ENCODE measurements around the gene MSTO1. TPM values are rescaled to one million over a fixed set of nuclear protein-coding genes. Genes with fewer than 3 reads are reported as not detected.
"Not testable (repeated sequence)": the region's sequence is repeated elsewhere in the genome, so short reads cannot be mapped to it uniquely, and the experiment has no call there.

The MSTO1 gene
- total RNA-seq, 2 donors from 2014 or later, result 13.7 to 17.7 TPM

- no peak for TF ChIP-seq CTCF (IDR thresholded peaks at IDR 0.05)
- no peak for TF ChIP-seq POLR2A (IDR thresholded peaks at IDR 0.05)
- no peak for TF ChIP-seq POLR2AphosphoS5 (IDR thresholded peaks at IDR 0.05)
- DNase-seq (ENCODE audit: low spot score), result no peak
- intact Hi-C loops (cut with DNase I), result no loop called here
- H3K36me3 ChIP-seq, result no peaks in the 10 kb centered on the region
- H3K9me3 ChIP-seq, result no peaks in the 10 kb centered on the region
- H3K4me3 ChIP-seq, result no peak overlapping the region
- no peak overlapping the region for H3K27ac ChIP-seq
- H3K27me3 ChIP-seq (replicated peaks; ENCODE audit: insufficient read depth), result no peaks in the 10 kb centered on the region
- H3K4me1 ChIP-seq (replicated peaks), result no peaks in the 10 kb centered on the region
Observed at GRCh38 chr1:155649676-155650075, 39.7 kb downstream of the MSTO1 start.

- intact Hi-C loops (cut with DNase I), result no loop called here
- TF ChIP-seq POLR2AphosphoS5 (IDR thresholded peaks at IDR 0.05), result no peak
- no peak for TF ChIP-seq POLR2A (IDR thresholded peaks at IDR 0.05)
- TF ChIP-seq CTCF (IDR thresholded peaks at IDR 0.05), result no peak
Observed at GRCh38 chr1:155650231-155650757, 40.3 kb downstream of the MSTO1 start.

GRCh38 chr1:155651861-155652661, 42.0 kb downstream of the MSTO1 start:
- WGBS, result 60% methylated on average over 3 of the region's 3 CpGs
- peak overlapping the region; percentile 44 to 56 for H3K27ac ChIP-seq
- no peaks in the 10 kb centered on the region for H3K36me3 ChIP-seq
- no peak for DNase-seq (ENCODE audit: low spot score)
- no peaks in the 10 kb centered on the region for H3K27me3 ChIP-seq (replicated peaks; ENCODE audit: insufficient read depth)
- H3K9me3 ChIP-seq, result no peaks in the 10 kb centered on the region
- H3K4me1 ChIP-seq (replicated peaks), result no peaks in the 10 kb centered on the region
- intact Hi-C loops (cut with DNase I), result no loop called here
- TF ChIP-seq CTCF (IDR thresholded peaks at IDR 0.05), result no peak
- TF ChIP-seq POLR2AphosphoS5 (IDR thresholded peaks at IDR 0.05), result no peak
- no peak for TF ChIP-seq POLR2A (IDR thresholded peaks at IDR 0.05)
- no peak overlapping the region for H3K4me3 ChIP-seq

More at GRCh38 chr1:155650231-155650757, 40.3 kb downstream of the MSTO1 start:
- 90% methylated on average over 7 of the region's 7 CpGs for WGBS
- Histone ChIP-seq H3K27ac (no peak overlapping the region), H3K36me3 (no peaks in the 10 kb centered on the region), H3K4me3 (no peak overlapping the region), H3K4me1 (replicated peaks) (no peaks in the 10 kb centered on the region), H3K27me3 (replicated peaks; ENCODE audit: insufficient read depth) (no peaks in the 10 kb centered on the region), H3K9me3 (no peaks in the 10 kb centered on the region)
- no peak for DNase-seq (ENCODE audit: low spot score)

- WGBS, result 88% methylated on average over 3 of the region's 3 CpGs
- TF ChIP-seq POLR2A (IDR thresholded peaks at IDR 0.05) (no peak), CTCF (IDR thresholded peaks at IDR 0.05) (no peak), POLR2AphosphoS5 (IDR thresholded peaks at IDR 0.05) (no peak)
- no peak for DNase-seq (ENCODE audit: low spot score)
- intact Hi-C loops (cut with DNase I), result no loop called here
- H3K27me3 ChIP-seq (replicated peaks; ENCODE audit: insufficient read depth), result no peaks in the 10 kb centered on the region
- no peaks in the 10 kb centered on the region for H3K9me3 ChIP-seq
- no peak overlapping the region for H3K4me3 ChIP-seq
- no peaks in the 10 kb centered on the region for H3K36me3 ChIP-seq
- H3K4me1 ChIP-seq (replicated peaks), result no peaks in the 10 kb centered on the region
- H3K27ac ChIP-seq, result no peak overlapping the region
Observed at GRCh38 chr1:155652951-155653350, 42.9 kb downstream of the MSTO1 start.

GRCh38 chr1:155657463-155657862, 47.4 kb downstream of the MSTO1 start:
- Histone ChIP-seq H3K4me1 (replicated peaks) (no peaks in the 10 kb centered on the region), H3K27ac (no peak overlapping the region), H3K27me3 (replicated peaks; ENCODE audit: insufficient read depth) (no peaks in the 10 kb centered on the region), H3K4me3 (no peak overlapping the region), H3K36me3 (peaks cover 0 to 6% of the 10 kb centered on the region in 2 donors), H3K9me3 (no peaks in the 10 kb centered on the region)
- no peak for TF ChIP-seq POLR2AphosphoS5 (IDR thresholded peaks at IDR 0.05)
- no peak for TF ChIP-seq CTCF (IDR thresholded peaks at IDR 0.05)
- TF ChIP-seq POLR2A (IDR thresholded peaks at IDR 0.05), result no peak
- no peak for DNase-seq (ENCODE audit: low spot score)
- 40% methylated on average over 2 of the region's 2 CpGs for WGBS
- intact Hi-C loops (cut with DNase I), result no loop called here

- WGBS, result 95% methylated on average over 4 of the region's 4 CpGs
- H3K36me3 ChIP-seq, result peaks cover 0 to 15% of the 10 kb centered on the region in 2 donors
- H3K27ac ChIP-seq; H3K4me1 ChIP-seq (replicated peaks); H3K27me3 ChIP-seq (replicated peaks; ENCODE audit: insufficient read depth); intact Hi-C loops (cut with DNase I); H3K9me3 ChIP-seq; DNase-seq (ENCODE audit: low spot score); H3K4me3 ChIP-seq: not testable (repeated sequence)
Observed at GRCh38 chr1:155661239-155661638, 51.2 kb downstream of the MSTO1 start.

Measured in prostate gland (tissue), 2 donors.